ENCODE measurements around the gene IL15.
"Not testable (repeated sequence)": the region's sequence is repeated elsewhere in the genome, so short reads cannot be mapped to it uniquely, and the experiment has no call there.

The IL15 gene

DNA sequence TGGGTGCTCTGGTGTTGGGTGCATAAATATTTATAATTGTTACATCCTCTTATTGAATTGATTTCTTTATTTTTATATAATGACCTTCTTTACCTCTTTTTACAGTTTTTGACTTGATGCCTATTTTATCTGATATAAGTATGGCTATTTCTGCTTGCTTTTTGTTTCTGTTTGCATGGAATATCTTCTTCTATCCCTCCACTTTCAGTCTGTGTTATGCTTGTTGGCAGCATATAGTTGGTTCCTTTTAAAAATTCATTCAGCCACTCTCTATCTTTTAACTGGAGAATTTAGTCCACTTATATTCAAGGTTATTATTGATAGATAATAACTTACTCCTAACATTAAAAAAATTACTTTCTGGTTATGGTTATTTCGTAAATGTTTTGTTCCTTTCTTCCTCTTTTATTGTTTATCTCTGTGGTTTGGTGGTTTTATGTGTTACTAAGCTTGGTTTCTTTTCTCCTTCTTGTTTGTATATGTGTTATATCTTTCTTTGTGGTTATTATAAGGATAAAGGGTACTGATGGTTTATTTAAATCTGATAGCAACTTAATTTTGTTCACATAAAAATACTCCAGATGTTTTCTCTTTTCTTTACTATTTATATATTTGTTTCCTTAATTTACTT is 69.5 kb downstream of the IL15 start:
- DNase-seq, result no peak

DNA sequence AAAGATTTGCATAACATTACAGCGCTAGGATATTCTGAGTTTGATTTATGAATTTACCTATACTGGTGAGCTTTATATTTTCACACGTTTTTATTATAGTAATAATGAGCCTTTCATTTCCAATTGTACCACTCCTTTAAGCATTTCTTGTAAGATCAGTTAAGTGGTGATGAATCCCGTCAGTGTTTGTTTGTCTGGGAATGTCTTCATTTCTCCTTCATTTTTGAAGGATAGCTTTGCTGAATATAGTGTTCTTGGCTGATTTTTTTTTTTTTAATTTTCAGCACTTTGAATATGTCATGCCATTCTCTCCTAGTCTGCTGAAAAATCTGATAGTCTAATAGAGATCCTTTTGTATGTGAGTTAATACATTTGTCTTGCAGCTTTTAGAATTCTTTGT is 70.1 kb downstream of the IL15 start:
- no peak for DNase-seq

DNA sequence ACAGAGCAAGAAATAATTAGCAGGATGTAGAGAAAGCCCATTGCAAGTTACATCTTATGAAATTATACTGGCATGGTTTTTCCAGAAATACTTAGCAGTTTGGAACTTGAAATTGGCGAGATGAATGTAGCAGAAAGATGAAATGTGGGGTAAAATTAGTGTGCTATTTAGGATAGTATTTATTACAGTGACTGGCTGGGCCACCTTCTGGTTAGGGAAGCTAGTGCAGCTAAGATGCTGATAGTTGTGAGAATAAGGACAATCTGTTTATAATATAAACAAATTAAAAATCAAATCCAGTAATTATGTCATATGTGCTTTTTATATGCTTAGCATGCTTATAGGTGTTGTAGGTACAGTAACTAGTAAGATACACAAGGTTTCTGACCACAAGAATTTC is 74.8 kb downstream of the IL15 start:
- DNase-seq, result no peak

DNA sequence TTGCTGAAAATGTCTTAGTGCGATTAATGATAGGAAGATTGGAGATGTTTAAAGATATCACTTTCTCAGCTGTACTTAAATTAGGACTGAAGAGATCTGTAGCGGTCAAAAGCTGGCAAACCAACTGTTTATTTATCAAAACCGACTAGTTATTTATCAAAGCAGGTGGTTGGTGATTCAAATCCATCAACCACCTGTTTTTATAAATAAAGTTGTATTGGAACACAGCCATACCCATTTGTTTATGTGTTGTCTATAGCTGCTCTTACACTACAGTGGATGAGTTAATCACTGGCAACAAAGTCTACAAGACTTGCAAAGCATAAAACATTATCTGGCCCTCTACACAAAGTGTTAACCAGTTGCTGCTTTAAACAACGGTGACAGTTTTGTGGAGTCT is 76.8 kb downstream of the IL15 start:
- no peak for DNase-seq

DNA sequence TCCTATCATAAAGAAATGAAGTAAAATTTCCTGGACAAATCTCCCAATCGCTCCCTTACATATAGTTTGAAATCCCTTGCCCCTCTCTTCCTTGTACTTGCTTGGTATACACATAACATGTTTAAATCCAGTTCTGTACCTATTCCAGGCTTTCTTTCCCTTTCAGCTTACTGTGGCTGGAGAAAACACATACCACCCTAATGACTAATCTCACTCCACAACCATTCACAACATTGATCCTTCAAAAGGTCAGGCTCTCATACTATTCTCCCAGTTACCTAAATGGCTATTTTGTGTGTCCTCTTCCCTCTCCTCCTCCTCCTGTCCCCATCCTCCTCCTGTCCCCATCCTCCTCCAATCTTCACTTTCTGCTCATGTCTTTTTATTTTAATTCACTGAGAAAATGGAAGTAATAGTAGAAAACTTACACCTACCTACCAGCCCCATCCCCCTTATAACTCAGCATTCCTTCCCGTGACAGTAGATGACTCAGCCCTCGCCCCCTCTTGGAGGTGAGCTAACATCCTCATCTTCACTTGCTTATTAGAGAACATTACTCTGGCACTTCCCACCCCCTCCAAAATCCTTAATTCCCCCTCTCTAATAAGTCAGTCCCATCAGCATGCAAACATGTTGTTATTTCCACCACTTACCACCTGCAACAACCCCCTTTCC is 77.5 kb downstream of the IL15 start:
- DNase-seq, result no peak

DNA sequence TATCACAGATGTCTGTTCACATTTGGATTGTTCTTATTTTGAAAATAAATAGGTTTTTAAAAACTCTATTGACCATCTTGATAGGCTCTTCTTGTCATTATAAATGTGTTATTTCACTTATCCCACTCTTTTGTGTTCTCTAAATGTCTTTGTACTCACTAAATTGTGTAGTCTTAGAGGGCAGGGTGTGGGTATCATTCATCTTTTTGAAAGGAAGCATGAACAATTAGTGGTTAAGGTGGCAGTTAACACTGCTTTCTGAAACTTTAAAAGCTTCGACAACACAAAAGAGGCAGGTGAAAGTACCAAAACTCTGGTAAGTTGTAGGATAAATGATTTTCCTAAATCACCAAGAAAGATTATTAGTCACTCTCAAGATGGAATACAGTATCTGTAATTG is 83.2 kb downstream of the IL15 start:
- no peak for DNase-seq

DNA sequence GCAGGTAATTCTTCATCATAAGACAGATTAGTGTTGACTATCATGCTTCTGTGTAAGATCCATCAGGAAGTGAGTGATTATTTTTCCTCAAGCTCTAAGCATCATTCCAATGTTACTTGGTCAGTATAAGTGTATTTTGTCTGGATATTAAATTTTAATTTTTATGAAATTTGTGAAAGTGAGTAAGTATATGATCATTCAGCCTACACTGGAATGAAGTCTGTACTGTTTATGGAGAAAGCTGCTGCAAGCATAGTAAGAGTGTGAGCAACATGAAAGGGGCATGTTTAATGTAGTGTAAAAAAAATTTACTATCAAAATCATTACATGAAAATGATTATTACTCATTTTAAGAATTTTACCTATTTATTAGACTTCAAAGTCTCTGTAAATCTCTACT is 84.8 kb downstream of the IL15 start:
- no peak for DNase-seq

DNA sequence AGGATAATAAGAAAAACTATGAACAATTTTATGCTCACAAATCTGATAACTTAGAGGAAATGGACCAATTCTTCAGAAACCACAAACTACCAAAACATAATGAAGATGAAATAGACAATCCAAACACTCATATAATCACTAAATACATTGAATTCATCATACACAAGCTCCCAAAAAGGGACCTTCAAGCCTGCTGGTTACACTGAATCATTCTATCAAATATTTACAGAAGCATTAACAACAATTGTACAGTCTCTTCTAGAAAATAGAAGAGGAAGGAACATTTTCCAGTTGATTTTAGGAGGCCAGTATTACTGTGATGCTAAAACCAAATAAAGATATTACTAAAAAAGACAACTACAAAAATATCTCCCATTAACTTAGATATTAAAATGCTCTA is 88.3 kb downstream of the IL15 start:
- no peak for DNase-seq

DNA sequence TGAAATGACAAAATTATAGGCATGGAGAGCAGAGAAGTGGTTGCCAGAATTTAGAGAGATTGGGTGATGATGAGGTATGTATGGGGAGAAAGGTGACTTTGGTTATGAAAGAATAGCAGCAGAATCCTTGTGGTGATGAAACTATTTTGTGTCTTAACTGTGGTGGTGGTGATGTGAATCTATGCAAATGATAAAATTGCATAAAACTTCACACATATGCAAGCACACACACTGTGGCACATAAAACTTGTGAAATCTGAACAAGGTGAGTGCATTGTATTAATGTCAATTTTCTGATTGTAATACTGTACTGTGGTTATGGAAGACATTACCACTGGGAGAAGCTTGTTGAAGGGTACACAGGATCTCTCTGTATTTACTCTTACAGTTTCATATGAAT is 91.0 kb downstream of the IL15 start:
- no peak for DNase-seq

DNA sequence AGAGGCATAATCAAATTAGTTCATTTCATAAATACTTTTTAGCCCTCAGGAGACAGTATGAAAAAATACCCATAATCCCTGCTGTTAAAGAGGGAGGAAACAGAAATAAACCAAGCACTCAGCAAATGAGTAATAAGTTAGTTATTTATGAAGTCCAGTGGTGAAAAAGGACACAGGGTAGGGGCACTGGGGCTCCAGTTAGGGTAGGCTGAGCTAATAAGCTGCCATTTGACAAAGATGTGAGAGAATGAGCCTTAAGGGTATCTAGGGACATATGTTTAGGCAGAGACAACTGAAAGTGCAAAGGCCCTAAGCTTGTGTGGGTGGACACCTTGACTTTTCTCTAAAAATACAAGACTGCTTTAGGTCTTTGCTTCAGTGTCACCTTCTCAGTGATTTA is 94.4 kb downstream of the IL15 start:
- DNase-seq, result no peak

DNA sequence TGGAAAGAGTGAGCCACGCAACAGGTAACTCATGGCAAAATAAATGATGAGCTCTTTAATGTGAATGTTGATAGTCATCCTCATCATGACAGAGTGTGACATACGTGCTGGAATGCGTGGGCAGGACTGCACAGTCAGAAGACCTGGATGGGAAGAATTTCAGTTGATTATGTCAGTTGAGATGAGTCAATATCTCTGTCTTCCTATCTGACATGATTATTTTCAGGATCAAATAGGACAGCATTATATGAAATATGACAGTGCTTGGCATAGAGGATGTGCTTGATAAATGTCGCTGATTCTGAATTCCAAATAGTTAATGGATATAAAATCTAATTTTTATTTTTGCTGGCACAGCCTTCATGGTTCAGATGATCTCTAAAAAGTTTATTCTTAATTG is 95.1 kb downstream of the IL15 start:
- no peak for DNase-seq

DNA sequence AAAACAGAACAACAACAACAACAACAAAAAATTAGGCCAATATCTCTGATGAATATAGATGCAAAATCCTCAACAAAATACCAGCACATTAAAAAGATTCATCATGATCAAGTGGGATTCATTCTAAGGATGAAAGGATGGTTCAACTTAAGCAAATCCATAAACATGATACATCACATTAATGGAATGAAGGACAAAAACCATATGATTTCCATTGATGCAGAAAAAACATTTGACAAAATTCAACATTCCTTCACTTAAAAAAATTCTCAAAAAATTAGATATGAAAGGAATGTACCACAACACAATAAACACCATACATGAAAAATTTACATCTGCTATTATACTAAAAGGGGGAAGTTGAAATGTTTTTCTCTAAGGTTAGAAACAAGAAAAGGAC is 103.3 kb downstream of the IL15 start:
- no peak for DNase-seq

DNA sequence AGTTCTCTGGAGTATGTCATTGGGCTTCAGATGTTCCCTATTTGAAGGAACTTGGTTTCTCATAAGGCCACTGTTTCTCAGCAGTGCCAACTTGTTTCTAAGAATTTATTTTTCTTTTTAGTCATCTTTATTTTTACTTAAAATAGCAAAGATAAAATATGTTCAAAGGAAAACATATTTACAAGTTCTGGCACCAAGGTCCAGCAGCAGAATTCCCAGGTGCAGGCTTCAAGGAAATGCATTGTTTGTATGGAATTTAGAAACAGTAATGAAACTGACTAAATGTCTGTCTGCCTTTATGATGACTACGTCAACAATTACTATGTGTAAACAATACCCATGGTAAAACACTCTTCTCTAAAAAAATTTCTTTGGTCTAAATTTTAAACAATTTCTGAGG is 109.6 kb downstream of the IL15 start:
- no peak for DNase-seq

DNA sequence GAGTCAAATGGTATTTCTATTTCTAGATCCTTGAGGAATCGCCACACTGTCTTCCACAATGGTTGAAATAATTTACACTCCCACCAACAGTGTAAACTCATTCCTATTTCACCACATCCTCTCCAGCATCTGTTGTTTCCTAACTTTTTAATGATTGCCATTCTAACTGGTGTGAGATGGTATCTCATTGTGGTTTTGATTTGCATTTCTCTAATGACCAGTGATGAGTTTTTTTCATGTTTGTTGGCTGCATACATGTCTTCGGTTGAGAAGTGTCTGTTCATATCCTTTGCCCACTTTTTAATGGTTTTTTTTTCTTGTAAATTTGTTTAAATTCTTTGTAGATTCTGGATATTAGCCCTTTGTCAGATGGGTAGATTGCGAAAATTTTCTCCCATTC is 115.4 kb downstream of the IL15 start:
- DNase-seq, result not testable (repeated sequence)

DNA sequence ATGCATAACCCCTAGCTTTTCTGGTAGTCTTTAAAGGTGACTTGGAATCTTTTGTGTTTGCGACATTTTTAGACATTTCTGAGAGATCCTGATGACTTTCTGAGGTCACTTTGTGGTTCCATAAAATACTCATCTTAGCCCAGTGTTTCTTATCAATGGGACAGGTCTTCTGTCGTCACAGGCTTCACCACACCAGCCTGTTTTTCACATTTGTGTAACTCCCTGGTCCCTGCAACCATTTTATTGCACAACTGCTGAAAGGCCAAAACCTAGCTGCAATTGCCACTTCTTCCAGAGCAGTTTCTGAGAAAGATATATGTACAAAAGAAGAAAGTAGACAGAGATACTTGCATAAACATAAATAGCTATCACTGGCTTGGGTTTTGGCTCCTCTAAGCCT is 120.9 kb downstream of the IL15 start:
- no peak for DNase-seq

DNA sequence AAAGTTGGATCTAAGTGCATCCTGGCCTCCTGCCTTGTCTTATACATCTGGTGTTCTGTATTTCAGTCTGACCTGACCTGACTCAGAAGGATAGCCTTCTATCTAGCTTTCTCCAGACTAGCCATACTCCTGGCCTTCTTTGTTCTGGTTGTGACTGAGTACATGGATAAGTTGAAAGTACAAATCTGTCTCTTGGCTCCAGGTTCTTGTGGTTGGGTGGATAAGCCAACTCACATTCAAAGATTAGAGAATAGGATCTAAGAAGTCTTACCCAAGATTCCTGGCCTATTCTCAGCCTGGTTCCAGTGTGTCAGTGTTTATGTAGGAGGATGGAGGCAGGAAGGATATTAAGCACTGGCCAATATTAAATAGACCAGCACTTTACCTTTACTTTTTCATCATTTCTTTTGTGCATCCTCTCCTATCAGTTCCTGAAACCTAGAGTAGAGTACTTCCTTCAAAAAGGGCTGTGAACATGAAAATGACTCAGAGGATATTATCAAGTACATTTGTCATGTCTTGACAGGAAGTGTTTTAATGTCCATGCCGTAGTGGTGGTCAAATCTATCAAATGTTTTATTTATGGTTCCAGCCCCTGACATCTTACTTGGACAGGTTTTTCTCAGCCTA is 123.5 kb downstream of the IL15 start:
- no peak for DNase-seq

DNA sequence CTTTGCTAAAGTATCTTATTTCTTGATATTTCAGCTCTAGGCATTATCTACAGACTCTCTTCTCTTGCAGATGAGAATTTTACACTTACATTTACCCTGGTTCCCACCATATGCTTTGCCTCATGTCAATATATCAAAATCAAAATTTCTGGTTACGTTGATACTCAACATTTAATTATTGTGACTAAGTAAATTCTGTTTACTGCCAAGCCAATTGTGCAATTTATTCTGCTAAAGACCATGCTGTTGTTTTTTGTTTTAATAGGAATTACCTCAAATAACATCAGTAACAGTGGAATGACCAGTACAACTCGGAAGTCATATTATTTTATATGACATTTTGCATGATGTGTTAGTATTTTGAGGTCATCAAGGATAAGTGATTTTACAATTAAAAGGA is 125.5 kb downstream of the IL15 start:
- no peak for DNase-seq

DNA sequence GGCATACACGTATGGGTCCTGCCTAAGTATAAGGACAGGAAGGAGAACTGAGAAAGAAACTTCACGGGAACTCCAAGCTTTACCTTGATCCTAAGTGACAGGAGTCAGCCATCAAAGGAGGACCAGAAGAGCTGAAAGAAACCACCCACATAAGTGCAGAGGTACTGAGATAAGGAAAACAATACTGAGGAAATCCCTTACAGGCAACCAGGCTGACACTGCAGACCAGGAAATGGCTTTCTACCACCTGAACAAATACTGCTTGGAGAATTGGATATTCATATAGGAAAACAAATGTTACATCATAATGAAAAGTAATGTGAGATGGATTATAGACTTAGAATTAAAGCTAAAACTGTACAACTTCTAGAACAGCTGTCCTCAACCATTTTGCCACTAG is 127.0 kb downstream of the IL15 start:
- DNase-seq, result no peak

DNA sequence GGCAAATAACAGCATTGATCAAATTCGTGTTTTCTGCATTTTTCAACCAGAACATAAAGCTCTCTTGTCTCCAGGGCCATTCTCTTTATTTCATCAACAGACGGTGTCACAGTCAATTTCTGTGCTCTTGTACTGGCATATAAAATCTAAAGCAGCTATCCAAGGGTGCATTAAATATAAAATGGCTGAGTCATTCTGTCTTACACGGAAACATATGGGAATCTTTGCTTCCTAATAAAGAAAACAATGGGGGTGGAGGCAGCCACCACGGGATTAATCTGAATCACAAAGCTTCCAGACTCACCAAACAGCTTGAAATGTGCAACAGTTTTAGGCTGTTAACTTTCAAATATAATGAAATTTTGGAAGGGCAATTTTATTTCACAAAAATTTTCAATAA is 132.6 kb downstream of the IL15 start:
- no peak for DNase-seq

DNA sequence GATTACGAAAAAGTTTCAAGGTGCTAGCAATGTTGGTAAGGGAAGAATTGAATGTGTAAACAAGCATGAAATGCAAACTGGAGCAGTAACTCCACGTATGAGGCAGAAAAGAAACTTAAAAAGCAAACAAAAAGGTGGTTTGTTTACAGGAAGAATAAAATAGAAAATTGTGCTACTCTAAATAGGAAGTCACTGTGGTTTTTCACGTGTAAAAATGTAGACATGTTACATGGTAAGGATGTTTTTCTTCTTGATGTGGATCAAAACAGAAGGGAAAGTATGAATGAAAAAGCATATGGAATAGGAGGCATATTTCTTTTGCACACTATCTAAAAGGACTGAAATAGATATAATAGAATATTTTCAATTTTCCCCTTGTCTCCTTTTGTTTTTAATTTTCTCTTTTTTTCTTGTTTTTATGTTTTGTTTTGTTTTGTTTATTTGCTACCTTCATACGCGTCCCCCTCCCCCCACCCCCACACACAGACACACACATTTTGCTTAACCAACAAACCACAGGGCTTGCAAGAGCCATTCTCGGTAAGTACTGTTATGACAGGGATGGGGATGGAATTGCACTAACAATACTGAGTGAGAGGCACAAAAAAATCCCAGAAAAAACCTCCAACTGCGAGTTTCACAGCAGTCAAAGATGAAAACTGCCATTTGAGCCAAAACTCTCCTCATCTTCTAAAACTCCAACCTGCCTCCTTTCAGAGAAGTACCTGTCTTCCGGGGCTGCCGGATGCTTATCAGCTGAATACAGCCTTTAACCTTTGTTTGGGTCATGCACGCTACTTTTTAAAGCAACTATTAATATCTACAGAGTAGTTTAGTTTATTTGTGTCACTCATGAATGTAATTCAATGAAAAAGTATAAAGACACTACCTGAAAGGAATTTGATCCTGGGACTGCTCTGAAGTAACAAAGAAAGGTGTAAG is 135.8 kb downstream of the IL15 start:
- no peak for DNase-seq

DNA sequence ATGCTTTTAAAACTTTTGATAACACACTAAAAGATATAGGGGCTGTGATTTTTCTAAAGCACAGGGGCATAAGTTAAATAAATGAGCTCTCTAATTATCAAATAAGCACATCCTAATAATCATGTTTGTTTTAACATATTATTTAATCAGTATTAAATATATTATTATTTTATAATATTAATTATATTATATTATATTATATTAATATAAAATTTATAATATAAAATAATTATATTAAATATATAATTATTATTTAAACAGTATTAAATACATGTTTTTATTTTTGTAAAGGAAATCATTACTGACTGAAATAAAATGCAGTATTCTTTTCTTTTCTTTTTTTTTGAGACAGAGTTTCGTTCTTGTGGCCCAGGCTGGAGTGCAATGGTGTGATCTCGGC is 136.5 kb downstream of the IL15 start:
- no peak for DNase-seq

DNA sequence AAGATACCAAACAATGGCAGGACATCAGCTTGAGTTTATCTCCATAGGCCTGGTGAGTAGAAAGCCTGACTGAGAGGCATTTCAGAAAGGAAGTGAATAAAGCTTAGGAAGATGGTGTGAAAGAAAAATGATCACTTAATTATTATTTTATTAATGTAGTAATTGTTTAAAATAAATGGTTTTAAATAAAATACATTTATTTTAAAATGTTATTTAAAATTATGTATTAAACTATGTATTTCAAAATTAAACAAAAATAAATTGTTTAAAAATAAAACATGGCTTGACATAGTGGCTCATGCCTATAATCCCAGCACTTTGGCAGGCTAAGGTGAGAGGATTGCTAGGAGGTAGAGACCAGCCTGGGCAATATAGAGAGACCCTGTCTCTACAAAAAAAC is 145.8 kb downstream of the IL15 start:
- no peak for DNase-seq

All from stimulated activated CD4-positive, alpha-beta T cell treated with anti-CD3 and anti-CD28 coated beads, Interleukin-4, amount 100 ng/mL, for 1 hour (primary cell).